CD4-positive, alpha-beta T cell (primary cell): ENCODE data around the gene WDR86. TPM values are rescaled to one million over a fixed set of nuclear protein-coding genes. Genes with fewer than 3 reads are reported as not detected.

ENCODE experiments used
- ATAC-seq: fragments of 200-7000 bp; cut with Tn5 transposase; one replicate; pipeline ENCODE4 v1.10.0; 2022; ENCODE audit warnings: mild to moderate bottlenecking; ENCODE audit not compliant: poor library complexity
- CTCF ChIA-PET: fragments of 350-600 bp; sonication (Branson Sonifier 250); formaldehyde crosslinking; loops from one replicate; lab custom pipeline; 2021; ENCODE audit warnings: antibody characterized with exemption, inconsistent platforms; lab: Charles Lee
- POLR2A ChIA-PET: fragments of 350-600 bp; sonication (Branson Sonifier 250); formaldehyde crosslinking; loops from one replicate; lab custom pipeline; 2021; ENCODE audit warnings: antibody characterized with exemption, inconsistent platforms; lab: Charles Lee
- DNase-seq, 14 experiments: peaks; one replicate each; pipeline ENCODE4 v3.0.0-alpha.2; 2013 to 2020; ENCODE audit warnings: mixed read lengths in 2 of 14
- H3K27ac ChIP-seq, 2 donors: one replicate each; pipeline versions ENCODE4 v1.5.1 to v1.7.0; 2013; ENCODE audit warnings: low read length in 2 of 2, low read depth in 1 of 2, mild to moderate bottlenecking in 1 of 2
- H3K27me3 ChIP-seq, 2 experiments: 1 replicate in 1 of 2; 2 replicates in 1 of 2; pipeline versions ENCODE4 v1.6.1 to v1.7.0; 2013; ENCODE audit warnings: low read length in 2 of 2, control low read depth in 1 of 2, mild to moderate bottlenecking in 1 of 2, moderate library complexity in 1 of 2; ENCODE audit not compliant: insufficient read depth in 2 of 2, control insufficient read depth in 1 of 2
- H3K36me3 ChIP-seq: one replicate; pipeline ENCODE4 v1.6.1; 2013; ENCODE audit warnings: low read length, control low read depth; ENCODE audit not compliant: insufficient read depth
- H3K4me1 ChIP-seq: one replicate; pipeline ENCODE4 v1.6.1; 2013; ENCODE audit warnings: low read length, control low read depth; ENCODE audit not compliant: insufficient read depth
- H3K4me3 ChIP-seq: one replicate; pipeline ENCODE4 v1.5.1; 2013; ENCODE audit warnings: mild to moderate bottlenecking, low read length, moderate library complexity
- H3K9me3 ChIP-seq, 2 experiments: 1 replicate in 1 of 2; 2 replicates in 1 of 2; pipeline versions ENCODE4 v1.6.1 to v1.7.0; 2013; ENCODE audit warnings: low read length in 2 of 2, mild to moderate bottlenecking in 2 of 2, control low read depth in 1 of 2, moderate library complexity in 1 of 2; ENCODE audit not compliant: control insufficient read depth in 1 of 2, insufficient read depth in 1 of 2
- H3K27ac Mint-ChIP-seq: one replicate; pipeline ENCODE4 v1.8.0; 2020; ENCODE audit warnings: mixed read lengths
- H3K27me3 Mint-ChIP-seq: one replicate; pipeline ENCODE4 v1.8.0; 2021; ENCODE audit warnings: mixed read lengths
- H3K36me3 Mint-ChIP-seq: one replicate; pipeline ENCODE4 v1.8.0; 2021; ENCODE audit warnings: low read depth, mixed read lengths
- H3K4me1 Mint-ChIP-seq: one replicate; pipeline ENCODE4 v1.8.0; 2021; ENCODE audit warnings: low read depth, mixed read lengths
- H3K4me3 Mint-ChIP-seq: one replicate; pipeline ENCODE4 v1.8.0; 2020; ENCODE audit warnings: mild to moderate bottlenecking, mixed read lengths
- H3K9me3 Mint-ChIP-seq: one replicate; pipeline ENCODE4 v1.8.0; 2020; ENCODE audit warnings: mixed read lengths
- CTCF ChIP-seq: fragments of 200-600 bp; IDR thresholded peaks from one replicate; pipeline ENCODE4 v1.8.0; 2022; ENCODE audit warnings: antibody characterized with exemption, mild to moderate bottlenecking
- intact Hi-C, 2 experiments: fragments of 100-400 bp; cut with DNase I in 1 of 2; cut with micrococcal nuclease in 1 of 2; formaldehyde crosslinking; loops; one replicate each; pipeline versions ENCODE4 v1.15.1 to v1.9.0; 2023 to 2025; cut with DNase I, micrococcal nuclease
- total RNA-seq, 174 experiments: library from RNA in 2 of 174; stranded (reverse) in 2 of 174; gene quantifications; one replicate each; pipeline ENCODE4 v1.2.3 and lab custom pipeline; 2021 to 2026

Gene WDR86
- total RNA-seq, 2 experiments from 2014 or later, result 5.6 to 6.2 TPM

GRCh38 chr7:151438864-151439601 is 29.2 kb upstream of the WDR86 start:
- peaks cover 42% of the 10 kb centered on the region for H3K4me1 ChIP-seq
- H3K27ac Mint-ChIP-seq, result peak overlapping the region; percentile 31
- no peaks in the 10 kb centered on the region for H3K9me3 ChIP-seq
- no peaks in the 10 kb centered on the region for H3K27me3 ChIP-seq
- peaks cover 49% of the 10 kb centered on the region for H3K4me1 Mint-ChIP-seq
- no peak for ATAC-seq
- intact Hi-C loops, result no loop called here
- H3K36me3 ChIP-seq, result no peaks in the 10 kb centered on the region
- peak overlapping the region; percentile 42 for H3K4me3 Mint-ChIP-seq
- H3K27ac ChIP-seq, result peak overlapping the region in 1 of 2 donors; percentile 29
- no peaks in the 10 kb centered on the region for H3K9me3 Mint-ChIP-seq
- POLR2A ChIA-PET, result interaction anchor here (1.1 to 1.8 kb wide), 3 partner anchors 9 to 30 kb away, joined by 3 to 5 read pairs (median 3); partner anchors contain the start of gene WDR86
- CTCF ChIA-PET, result no interaction called here
- TF ChIP-seq CTCF, result no peak
- H3K27me3 Mint-ChIP-seq, result no peaks in the 10 kb centered on the region
- no peaks in the 10 kb centered on the region for H3K36me3 Mint-ChIP-seq
- peak overlapping the region; percentile 41 for H3K4me3 ChIP-seq
- DNase-seq, result no peak

- no peaks in the 10 kb centered on the region for H3K27me3 Mint-ChIP-seq
- no peaks in the 10 kb centered on the region for H3K9me3 ChIP-seq
- intact Hi-C loops, result no loop called here
- H3K9me3 Mint-ChIP-seq, result no peaks in the 10 kb centered on the region
- H3K4me3 ChIP-seq, result no peak overlapping the region
- no peaks in the 10 kb centered on the region for H3K36me3 Mint-ChIP-seq
- no peak overlapping the region for H3K27ac ChIP-seq
- CTCF ChIA-PET, result interaction anchor here (1.6 kb wide), 1 partner anchor 11 kb away, joined by 8 read pairs; no protein-coding TSS in a partner anchor
- peaks cover 53% of the 10 kb centered on the region for H3K4me1 ChIP-seq
- POLR2A ChIA-PET, result interaction anchor here (1.5 to 1.8 kb wide), 2 partner anchors 11 to 29 kb away, joined by 3 to 5 read pairs; partner anchors contain the start of gene WDR86
- H3K27ac Mint-ChIP-seq, result no peak overlapping the region
- DNase-seq (no peak), ATAC-seq (no peak)
- no peak for TF ChIP-seq CTCF
- no peak overlapping the region for H3K4me3 Mint-ChIP-seq
- H3K36me3 ChIP-seq, result no peaks in the 10 kb centered on the region
- H3K4me1 Mint-ChIP-seq, result peaks cover 52% of the 10 kb centered on the region
- H3K27me3 ChIP-seq, result no peaks in the 10 kb centered on the region
Observed at GRCh38 chr7:151437866-151438516, 28.2 kb upstream of the WDR86 start.

GRCh38 chr7:151437159-151437553 is 27.3 kb upstream of the WDR86 start:
- Mint-ChIP-seq H3K27ac (peak overlapping the region; percentile 54), H3K4me1 (peaks cover 50% of the 10 kb centered on the region), H3K27me3 (no peaks in the 10 kb centered on the region), H3K4me3 (no peak overlapping the region), H3K36me3 (no peaks in the 10 kb centered on the region), H3K9me3 (no peaks in the 10 kb centered on the region)
- Histone ChIP-seq H3K36me3 (no peaks in the 10 kb centered on the region), H3K4me1 (peaks cover 59% of the 10 kb centered on the region), H3K27me3 (no peaks in the 10 kb centered on the region), H3K9me3 (no peaks in the 10 kb centered on the region), H3K4me3 (no peak overlapping the region), H3K27ac (no peak overlapping the region)
- DNase-seq, result no peak
- intact Hi-C loops, result no loop called here
- no peak for ATAC-seq
- no peak for TF ChIP-seq CTCF
- CTCF ChIA-PET, result interaction anchor here (1.6 kb wide), 1 partner anchor 11 kb away, joined by 8 read pairs; no protein-coding TSS in a partner anchor
- POLR2A ChIA-PET, result interaction anchor here (1.5 kb wide), 1 partner anchor 12 kb away, joined by 3 read pairs; no protein-coding TSS in a partner anchor
